NCI-H510A (cell line): Measurements from ENCODE around the gene MYORG.

Experiments used
- DNase-seq: peaks from one replicate; lab custom pipeline; 2025; lab: John Stamatoyannopoulos, UW

Gene MYORG

GRCh38 chr9:34376596-34377403 lies at the start of gene MYORG:
MYORG (minus strand) TSS chr9:34376898; CDS start chr9:34372943, 3,955 bp downstream.
- peak; percentile 88 for DNase-seq

GRCh38 chr9:34419716-34420504 lies 43.2 kb upstream of the MYORG start:
- DNase-seq, result no peak

- no peak for DNase-seq
Measured at GRCh38 chr9:34417734-34418133, 41.0 kb upstream of the MYORG start.

- no peak for DNase-seq
Measured at GRCh38 chr9:34413231-34413852, 36.6 kb upstream of the MYORG start.

GRCh38 chr9:34412336-34412735 lies 35.6 kb upstream of the MYORG start:
- no peak for DNase-seq

- no peak for DNase-seq
Measured at GRCh38 chr9:34409154-34409553, 32.5 kb upstream of the MYORG start.

DNA sequence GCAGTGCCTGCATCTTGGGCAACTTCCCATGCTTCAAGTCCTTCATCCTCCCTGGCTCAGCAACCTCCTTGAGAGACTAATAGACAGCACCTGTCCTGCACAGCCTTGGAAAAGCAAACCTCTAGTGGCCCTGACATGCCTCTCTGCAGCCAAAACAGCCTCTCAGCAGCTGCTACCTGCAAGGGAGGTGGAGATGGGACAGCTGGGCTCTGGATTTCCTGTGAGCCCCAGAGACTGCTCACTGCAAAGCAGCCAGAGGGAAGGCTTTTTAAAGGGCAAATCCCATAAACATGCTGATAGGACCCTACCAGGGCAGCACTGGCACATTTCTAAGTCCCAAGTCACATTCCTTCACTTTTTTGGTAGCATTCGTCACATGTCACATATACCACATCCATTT lies 31.5 kb upstream of the MYORG start:
- DNase-seq, result no peak

- DNase-seq, result no peak
Measured at GRCh38 chr9:34406219-34406618, 29.5 kb upstream of the MYORG start.

DNA sequence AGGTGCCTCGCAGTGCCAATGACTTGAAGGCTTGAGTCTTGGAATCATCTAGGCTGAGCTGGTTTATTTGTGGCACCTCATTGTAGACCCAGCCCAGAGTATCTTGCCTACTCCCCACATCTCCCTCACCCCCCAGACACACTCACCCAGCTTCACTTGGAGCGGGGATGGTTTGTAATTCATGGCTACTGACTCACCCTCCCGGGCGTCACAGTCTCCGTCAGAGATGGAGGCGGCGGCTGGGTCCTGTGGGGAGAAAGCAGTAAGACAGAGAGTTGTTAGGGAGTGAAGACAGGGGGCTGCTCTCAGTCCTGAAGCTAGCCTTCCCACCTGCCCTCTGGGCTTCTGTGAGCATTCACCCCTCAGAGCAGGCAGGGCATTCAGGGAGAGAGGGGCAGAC lies 29.0 kb upstream of the MYORG start:
- no peak for DNase-seq

DNA sequence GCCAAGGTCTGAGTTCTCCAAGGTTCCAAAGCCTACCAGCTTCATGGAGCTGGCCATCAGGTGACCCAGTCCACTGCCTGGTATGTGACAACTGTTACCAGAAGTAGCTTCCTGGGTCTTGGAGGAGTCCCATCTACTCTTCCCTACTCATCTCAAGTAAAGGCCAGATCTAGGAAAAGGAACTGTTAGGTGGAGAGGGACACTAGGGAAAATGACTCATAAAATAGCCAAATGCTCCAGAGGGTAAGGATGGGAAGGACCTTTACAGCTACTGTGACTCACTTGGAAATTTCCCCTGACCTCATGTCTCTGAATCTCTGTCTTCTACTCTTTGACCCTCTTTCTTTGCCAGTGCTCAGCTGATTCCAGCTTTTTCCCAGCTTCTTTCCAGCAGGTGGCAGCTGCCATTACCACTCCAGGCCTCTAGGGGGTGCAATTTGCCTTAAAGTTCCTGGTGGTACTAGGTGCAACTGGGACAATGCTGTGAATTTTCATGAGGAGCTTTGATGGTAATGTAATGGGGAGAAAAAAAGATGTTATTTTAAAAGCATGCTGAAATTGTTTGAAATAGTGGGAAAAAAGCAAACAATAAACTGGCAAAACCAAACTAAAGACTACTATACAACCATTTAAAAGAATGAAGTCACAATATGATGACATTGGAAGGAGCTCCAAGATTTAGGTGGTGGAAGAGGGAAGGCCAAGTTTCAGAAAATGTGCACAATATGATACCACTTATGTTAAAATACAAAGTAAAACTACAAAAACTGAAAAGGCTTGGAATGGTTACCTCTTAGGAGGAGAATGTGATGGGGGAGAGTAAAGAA lies 27.1 kb upstream of the MYORG start:
- no peak for DNase-seq

DNA sequence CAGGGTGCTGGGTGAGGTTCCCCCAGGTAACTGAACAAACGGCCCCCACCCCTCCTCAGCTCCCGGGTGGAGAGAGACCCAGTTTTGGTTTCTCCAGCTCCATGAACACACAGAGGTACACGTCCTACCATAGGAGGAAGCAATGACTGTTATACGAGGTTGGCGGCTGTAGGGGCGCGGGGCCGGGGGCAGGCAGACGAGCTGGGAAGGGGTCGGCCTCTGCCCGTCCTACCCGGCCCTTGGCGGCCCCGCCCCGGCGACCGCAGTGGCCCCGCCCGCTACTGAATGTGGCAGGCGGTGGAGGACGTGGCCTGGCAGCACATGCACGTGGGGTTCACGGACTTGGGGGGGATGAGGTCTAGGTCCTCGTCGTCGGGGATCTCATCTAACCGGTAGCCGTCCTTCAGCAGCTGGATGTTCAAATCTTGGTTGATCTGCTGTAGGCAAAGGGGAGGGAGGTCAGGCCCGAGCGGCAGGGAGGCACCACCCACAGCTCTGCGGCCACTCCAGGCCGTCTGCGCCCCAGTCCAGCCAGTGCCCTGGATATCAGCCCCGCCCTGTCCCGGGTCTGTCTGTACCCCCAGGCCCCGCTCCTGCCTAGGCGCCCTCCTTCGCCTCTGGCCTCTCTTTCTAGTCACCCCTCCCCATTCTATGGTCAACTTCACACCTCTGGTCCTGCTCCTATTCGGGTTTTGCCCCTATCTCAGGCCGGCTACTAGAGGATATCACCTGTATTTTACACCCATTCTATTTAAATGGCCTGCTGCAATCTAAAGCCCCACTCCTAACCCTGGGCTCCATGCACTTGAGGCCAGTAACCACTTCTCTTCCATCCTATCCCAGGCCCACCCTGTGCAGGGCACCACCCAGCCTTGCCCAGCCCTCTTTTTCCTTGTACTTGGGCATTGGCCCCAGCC lies 24.2 kb upstream of the MYORG start:
- no peak for DNase-seq

DNA sequence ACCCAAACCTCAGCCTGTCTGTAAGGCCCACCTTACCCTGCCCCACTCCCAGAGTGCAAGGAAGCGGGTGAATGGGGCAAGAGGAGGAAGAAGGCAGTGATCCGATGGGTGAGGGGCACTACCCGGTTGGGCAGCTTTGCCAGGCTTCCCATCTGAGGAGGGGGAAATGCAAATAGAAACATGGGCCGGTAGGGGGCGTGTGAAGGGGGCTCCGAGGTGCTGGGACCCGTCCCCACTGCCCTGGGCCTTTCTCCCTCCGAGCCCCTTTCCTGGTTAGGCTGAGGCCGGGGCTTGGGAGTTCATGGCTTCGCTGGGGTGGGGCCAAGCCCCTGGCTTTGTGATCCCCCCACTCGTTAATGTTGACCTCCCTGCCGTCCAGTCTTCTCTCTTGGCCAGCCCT lies 23.6 kb upstream of the MYORG start:
- DNase-seq, result no peak

DNA sequence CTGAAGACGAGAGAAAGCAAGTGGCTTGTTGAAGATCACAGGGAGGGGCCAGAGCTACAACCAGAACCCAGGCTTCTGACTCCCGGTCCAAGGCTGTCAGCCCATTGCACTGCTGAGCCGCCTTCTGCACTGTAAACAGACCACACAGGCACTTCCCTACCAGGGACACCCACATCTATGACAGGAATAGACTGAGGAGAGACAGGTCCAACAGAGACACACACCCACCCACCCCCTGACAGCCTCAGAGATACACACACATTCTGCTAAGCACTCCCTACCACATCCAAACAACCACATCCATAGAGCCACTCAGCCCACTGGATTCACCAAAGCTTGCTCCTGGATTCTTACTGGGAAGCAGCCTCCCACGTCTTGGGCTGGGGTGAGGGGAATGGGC lies 23.0 kb upstream of the MYORG start:
- DNase-seq, result no peak

DNA sequence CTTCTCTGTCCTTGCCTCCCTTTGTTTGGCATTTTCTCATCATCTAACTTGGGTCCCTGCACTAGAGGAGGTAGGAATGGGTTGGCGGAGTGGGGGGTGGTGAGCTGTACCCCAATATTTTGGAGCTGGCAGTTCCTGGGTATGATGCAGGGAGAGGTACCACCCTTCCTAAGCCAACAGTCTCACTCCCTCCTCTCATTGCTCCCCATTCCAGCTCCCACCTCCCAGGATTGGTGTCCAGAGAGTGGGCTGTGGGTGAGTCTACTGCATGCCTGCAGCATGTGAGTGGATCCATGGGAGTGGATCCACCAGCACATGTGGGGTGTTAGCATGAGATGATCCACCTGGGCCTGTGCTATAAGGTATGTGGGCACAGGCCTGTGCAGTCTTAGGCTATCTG lies 22.2 kb upstream of the MYORG start:
- DNase-seq, result no peak

- DNase-seq, result no peak
Measured at GRCh38 chr9:34396276-34397214, 19.8 kb upstream of the MYORG start.

- no peak for DNase-seq
Measured at GRCh38 chr9:34392511-34392910, 15.8 kb upstream of the MYORG start.

- no peak for DNase-seq
Measured at GRCh38 chr9:34387239-34387638, 10.5 kb upstream of the MYORG start.

DNA sequence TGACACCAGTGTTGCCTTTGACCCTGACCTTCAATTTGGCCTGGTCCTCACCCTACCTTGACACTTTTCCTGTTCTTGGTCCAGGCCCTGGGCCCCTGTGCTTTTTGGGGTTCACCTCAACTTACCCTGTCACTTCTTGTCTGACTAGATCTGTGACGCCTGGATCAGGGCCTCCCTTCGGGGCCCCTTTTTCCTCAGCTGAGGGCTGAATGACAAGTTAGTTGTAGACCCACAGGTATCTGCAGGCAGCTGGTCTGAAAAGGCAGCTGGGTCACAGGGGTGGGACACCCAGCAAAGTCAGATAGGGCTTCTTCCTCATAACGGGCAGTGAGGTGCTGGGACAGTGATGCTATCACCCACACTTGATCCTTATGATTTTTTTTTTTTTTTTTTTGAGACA lies 10.0 kb upstream of the MYORG start:
- no peak for DNase-seq

DNA sequence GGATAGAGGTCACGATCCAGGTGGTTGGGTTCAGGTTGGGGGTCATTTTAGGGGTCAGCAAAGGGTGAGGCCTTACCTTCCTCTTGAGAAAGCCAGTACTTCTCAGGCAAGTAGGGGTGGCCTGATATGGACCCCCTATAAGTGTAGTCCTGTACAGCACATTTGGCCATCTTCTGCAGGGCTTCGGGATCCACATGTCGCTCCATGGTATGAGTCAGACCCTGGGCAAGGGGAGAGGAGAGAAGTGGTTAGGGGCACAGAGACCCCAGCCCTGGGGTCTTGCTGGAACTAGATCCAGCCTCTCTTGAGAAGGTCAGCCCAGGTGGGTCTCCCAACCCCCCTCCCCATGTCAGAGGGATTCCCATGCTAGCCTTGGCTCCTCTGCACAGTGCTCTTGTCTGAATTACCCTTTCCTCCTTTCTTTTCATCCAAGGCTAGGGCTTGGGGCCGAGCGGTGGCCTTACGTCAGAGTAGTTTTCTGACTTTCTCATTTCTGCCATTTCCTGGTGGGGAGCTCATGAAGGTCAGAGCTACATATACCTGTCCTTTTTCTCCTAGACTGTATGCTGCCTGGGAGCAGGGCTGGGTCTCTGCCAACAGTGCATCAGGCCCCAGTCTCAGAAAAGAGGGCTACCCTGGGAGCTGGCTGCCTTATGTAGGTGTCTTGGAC lies 9.0 kb upstream of the MYORG start:
- no peak for DNase-seq
